GM04503 (cell line): ENCODE data around the gene CACNA2D4.

Experiments used
- DNase-seq: peaks from one replicate; pipeline ENCODE4 v3.0.0-alpha.2; 2012; ENCODE audit warnings: low read depth

The CACNA2D4 gene

DNA sequence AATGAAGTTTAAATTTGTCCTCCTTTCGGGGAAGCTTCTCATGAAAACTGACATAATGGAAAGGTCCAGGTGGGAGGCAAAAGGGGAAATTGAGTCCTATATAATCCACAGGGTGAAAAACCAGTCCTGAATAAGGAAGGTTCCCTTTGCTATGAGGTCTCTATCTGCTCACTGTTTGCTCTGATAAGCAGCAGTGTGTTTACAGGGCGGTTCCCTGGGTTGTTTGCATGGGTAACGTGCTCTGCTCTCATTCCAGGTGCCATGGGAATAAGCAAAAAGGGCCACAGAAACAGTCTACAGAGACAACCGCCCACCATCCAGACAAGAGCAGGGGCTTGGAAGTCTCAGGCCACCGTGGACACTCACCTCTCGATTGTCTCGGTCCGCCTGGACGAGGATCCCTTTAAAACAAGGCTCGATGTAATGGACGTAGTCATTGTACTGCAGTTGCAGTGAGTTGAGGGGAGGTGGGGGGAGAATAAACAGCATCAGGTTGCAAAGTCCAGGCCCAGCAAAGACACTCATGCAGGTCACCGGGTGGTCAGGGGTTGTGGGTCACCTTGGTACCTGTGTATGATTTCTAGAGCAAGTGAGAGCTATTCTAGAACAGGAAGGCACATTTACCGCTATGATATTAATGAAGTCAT lies 32.7 kb downstream of the CACNA2D4 start:
- DNase-seq: no peak

DNA sequence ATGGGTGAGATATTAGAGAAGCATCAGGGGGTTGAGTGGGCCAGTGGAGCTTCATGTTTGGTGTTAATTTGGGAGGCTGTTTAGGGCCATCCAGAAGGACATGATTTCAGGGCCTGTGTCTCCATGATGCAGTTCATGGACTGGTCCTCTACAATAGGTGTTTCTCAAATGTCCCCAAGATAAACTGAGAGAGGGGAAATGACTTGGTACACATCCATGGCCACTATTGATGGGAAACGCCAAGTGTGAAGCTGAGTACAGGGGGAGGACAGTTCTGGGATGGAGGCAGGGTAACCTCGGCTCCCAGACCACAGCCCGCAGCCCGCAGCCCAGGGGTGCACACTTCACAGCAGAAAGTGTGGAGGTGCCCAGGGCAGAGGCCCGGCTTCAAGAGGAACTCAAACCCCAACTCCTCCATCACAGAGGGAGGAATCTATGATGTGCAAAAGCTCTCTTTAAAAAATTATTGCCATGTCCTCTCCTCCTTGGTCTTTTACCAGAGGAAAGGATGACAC lies 33.3 kb downstream of the CACNA2D4 start:
- no peak for DNase-seq

- no peak for DNase-seq
These were observed 33.8 kb downstream of the CACNA2D4 start for GRCh38 chr12:1884651-1885050.

- DNase-seq: no peak
These were observed 34.9 kb downstream of the CACNA2D4 start for GRCh38 chr12:1883513-1883912.

DNA sequence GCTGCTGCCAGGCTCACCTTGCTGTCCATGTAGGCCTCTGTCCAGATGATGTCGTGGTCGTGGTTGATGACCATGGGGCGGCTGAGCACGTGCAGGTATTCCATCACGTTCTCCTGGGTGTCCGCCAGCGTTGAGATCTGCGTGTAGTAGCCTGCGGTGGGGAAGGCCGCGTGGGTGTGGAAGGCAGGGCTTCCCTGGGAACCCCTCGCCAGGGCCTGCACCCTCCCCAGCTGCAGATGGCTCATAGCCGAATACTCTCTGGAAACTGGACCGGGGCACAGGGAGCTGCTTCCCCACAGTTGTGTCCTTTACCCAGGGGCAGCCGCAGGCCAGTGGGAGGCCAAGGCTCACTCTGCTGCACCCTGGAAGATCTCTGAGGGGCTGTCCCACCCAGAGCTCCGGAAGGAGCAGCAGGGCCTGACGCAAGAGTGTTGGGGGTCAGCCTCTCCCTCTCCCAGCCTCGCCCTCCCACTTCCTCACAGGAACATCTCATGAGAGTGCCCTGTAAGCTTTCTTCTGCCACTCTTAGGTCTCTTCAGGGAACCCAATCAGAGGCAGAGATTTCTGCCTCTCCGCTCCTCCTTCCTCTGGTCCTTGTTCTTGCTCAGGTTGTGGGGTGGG lies 35.5 kb downstream of the CACNA2D4 start:
- no peak for DNase-seq

DNA sequence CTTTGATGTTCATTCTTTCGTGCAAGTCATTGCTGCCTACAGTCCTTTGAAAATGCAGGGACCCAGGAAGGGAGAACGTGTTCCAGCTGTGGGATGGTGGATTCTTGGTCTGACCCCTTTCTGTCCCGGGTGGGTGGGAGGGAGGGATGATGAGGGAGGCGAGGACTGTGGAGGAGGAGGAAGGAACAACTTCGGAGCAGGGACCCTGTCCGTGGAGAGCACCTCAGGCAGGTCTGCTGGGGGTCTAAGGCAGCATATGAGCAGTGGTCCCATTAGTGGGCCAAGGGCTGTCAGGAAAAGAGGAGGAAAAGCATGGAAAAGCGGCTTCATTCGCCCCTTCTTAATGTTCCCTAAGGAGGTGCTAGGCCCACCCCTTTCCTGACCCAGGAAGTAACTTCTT lies 36.0 kb downstream of the CACNA2D4 start:
- no peak for DNase-seq

GRCh38 chr12:1881936-1882335 lies 36.5 kb downstream of the CACNA2D4 start:
- DNase-seq: no peak

DNA sequence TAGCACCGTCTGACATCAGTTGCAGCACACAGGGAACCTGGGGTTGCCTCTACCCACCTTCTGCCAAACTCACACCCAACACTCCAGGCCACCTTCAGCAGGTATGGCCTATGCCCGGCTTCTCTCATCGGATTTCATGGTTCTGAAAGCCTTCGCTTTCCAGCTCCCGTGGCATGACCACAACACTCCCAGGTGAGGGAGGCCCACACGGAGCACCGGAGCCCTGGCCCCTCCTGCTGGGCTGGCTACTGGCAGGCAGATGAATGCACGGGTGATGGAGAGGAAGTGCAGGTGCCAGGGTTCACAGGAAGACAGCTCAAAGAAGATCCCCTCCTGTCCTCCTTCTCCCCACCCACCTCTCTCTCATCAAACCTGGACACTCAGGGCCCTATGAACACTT lies 37.2 kb downstream of the CACNA2D4 start:
- DNase-seq: no peak

GRCh38 chr12:1880876-1881275 lies 37.6 kb downstream of the CACNA2D4 start:
- no peak for DNase-seq

DNA sequence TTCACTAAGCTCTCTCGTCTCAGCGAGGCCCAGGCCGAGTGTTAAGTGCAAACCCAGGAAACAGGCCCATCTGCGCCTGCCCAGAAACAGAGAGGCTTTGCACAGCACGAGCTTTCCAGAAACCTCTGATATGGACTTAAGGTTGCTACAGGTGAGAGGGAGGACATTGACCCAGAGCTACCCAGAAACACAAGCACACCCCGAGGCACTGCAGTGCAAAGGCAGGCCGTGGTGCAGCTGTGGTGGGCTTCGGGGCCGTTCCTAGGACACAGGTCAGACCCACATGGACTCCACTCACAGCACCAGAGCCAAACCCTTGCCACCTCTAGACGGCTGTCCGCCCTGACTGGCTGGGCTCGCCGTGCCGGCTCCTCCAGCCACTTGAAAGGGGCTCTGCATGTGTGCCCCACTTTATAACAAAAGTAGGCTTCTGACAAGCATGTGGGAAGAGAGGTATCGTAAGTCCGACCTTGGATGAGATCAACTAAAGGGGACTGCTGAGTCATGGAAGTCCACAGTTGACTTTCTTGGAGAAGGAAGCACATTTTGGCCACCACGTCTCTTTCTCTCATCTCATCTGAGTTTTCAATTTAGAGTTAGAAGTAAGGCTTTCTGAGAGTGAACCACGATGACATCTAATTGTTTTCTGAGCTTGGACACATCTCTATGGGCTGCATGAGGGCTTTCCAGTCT lies 38.2 kb downstream of the CACNA2D4 start:
- DNase-seq: no peak

GRCh38 chr12:1879633-1880032 lies 38.8 kb downstream of the CACNA2D4 start:
- no peak for DNase-seq

DNA sequence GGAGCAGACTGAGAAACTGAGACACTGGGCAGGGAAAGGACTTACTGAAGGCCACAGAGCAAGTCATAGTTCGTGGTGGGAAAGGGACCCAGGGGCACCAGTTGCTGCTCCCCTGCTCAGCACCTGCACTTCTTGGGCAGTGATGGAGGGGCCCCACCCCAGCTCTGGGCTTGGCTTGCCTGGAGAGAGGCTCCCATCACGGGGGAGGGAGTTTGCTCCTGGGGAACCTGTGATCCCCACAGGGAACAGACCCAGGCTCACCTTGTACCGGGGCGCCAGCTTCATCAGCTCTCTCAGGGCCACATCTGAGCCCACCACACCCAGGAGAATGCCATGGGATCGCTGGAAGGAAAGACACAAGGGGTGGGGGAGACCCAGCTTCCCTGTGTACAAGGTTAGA lies 39.8 kb downstream of the CACNA2D4 start:
- DNase-seq: no peak

DNA sequence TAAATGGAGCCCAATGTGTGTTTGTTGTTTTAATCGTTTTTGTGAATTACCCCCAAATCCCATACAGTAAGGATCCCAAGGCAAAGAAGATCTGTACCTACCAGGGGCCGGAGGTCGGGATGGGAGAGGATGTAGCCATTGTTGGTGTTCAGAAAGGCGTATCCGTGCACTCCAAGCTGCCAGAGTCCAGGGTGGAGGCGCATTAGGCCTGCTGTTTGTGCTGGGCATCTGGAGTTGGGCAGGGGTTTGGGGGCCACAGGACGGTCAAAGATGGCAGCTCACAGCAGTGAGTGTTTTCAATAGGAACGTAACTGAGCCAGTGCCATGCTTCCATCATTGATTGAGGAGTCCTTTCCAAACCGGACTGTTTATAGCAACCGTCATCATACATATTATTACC lies 40.2 kb downstream of the CACNA2D4 start:
- DNase-seq: no peak

DNA sequence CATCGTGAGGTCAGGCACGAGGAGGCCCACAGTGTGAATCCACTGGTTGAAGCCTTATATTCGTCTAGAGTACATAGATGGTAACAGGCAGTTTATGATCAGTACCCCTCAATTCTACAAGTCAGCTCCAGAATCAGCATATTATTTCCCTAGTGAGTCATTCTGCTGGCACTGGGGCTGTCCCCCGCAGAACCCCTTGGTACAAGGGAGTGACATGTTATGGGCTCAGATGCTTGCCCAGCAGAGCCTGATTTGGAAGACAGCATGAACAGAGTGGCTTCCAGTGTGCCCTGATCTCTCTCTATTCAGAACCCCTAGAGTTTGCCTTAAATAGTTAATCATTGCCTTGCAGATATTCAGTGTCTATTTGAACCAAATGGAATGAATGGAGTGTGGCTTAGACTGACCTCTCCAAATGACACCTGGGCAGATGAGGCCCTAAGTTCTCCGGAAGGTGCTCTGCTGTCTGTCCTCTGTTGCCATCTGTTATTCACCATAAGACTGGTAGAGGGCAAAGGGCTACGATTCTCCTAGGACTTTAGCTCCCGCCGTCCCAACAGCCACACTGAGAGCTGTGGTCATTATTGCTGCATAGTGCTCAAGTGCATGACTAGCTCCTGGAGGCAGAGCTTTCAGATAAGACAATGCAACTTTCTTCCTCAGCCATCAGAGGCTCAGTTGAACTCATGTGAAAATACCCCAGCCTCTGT lies 41.1 kb downstream of the CACNA2D4 start:
- no peak for DNase-seq

- no peak for DNase-seq
These were observed 42.4 kb downstream of the CACNA2D4 start for GRCh38 chr12:1876086-1876485.

GRCh38 chr12:1875608-1876007 lies 42.8 kb downstream of the CACNA2D4 start:
- DNase-seq: no peak

GRCh38 chr12:1873531-1874510 lies 44.6 kb downstream of the CACNA2D4 start:
- DNase-seq: no peak

DNA sequence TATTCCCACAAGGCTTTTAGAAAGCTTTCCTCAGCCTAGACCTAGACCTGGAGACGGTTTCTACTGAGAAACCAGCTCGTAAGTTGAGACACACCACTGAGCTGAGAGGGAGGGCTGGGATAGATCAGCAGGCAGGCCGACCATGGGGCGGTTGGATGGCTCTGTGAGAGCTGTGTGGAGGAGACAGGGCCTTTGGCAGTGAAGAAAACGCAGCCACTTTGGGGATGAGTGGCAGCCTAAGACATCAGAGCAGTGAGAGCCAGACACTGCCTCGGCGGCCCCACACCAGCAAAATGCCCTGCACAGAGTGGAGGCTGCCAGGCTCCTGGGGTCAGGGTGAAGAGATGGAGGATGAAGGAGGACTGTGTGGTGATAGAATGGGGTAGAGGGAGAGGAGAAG lies 46.0 kb downstream of the CACNA2D4 start:
- no peak for DNase-seq

DNA sequence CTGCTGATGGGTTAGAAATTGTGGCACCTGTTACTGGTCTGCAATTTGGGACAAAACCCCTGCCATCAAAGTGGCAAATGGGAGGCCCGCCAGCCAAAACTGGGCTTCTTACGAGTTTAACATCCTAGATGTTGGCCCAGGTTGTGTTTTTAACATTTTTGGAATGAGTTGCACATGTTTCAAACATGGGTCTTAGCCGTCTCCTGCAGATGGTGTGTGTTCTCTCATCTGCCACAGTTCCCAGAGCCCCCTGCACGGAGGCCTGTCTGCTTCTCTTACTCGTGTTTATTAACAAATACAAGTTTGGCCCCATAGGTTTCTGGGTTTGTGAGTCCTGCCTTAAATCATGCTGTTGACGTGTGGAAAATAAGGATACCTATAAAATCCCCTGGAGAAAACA lies 46.5 kb downstream of the CACNA2D4 start:
- DNase-seq: no peak

GRCh38 chr12:1870998-1871917 lies 47.2 kb downstream of the CACNA2D4 start:
- DNase-seq: no peak
